ENCODE measurements around the gene CIZ1.
"Not testable (repeated sequence)": the region's sequence is repeated elsewhere in the genome, so short reads cannot be mapped to it uniquely, and the experiment has no call there.

Gene CIZ1

DNA sequence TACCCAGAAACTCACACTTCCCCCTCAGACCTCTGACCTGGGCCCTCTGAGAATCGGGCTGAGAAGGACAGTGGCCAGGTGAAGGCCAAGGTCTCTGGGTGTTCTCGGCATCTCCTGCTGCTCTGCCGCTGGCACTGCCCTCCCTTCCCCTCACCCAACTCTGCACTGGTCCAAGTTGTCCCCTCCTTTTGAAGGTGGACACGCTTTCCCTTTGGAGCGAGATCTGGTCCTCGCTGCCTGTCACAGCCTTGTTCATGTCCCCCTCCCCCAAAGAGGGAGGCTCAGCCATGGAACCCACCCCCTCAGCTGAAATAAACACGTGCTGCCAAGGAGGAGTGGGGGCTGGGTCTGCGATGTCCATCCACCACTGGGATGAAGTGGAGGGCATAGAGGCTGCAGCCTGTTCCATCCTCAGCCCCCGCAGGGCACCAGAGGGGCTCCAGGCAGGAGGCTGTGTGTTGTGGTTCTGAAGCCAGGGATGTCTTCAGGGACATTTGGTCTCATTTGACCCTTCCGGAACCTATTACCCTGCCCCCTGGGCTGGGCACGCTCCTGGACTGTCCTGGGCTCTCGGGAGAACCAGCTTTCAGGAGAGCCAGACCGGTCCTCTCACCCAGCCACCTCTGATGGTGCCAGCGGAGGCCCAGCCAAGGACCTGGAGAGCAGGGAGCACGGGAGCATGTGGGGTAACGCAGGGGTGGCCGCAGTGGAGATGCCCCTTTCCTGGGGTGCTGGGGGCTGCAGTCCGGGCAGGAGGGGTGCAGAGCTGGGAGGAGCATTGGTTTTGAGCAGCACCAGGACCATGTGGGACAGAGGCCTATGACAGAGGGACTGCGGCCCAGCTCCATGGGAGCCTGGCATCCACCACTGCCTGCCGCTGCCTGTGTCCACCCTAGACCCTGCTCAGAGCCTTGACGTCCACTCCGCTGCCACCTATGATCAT is 46.9 kb downstream of the CIZ1 start:
- DNase-seq, result no peak

- DNase-seq, result no peak
Observed at GRCh38 chr9:128143525-128144238, 47.7 kb downstream of the CIZ1 start.

GRCh38 chr9:128142596-128142995 is 48.8 kb downstream of the CIZ1 start:
- DNase-seq, result no peak

GRCh38 chr9:128142061-128142460 is 49.3 kb downstream of the CIZ1 start:
- no peak for DNase-seq

- no peak for DNase-seq
Observed at GRCh38 chr9:128141604-128142003, 49.8 kb downstream of the CIZ1 start.

- no peak for DNase-seq
Observed at GRCh38 chr9:128139621-128140020, 51.8 kb downstream of the CIZ1 start.

- no peak for DNase-seq
Observed at GRCh38 chr9:128138001-128138400, 53.4 kb downstream of the CIZ1 start.

GRCh38 chr9:128136816-128137793 is 54.3 kb downstream of the CIZ1 start:
- DNase-seq, result no peak

GRCh38 chr9:128135561-128135960 is 55.8 kb downstream of the CIZ1 start:
- DNase-seq, result not testable (repeated sequence)

GRCh38 chr9:128132139-128132538 is 59.2 kb downstream of the CIZ1 start:
- peak in 1 of 2 experiments; percentile 24 for DNase-seq

DNA sequence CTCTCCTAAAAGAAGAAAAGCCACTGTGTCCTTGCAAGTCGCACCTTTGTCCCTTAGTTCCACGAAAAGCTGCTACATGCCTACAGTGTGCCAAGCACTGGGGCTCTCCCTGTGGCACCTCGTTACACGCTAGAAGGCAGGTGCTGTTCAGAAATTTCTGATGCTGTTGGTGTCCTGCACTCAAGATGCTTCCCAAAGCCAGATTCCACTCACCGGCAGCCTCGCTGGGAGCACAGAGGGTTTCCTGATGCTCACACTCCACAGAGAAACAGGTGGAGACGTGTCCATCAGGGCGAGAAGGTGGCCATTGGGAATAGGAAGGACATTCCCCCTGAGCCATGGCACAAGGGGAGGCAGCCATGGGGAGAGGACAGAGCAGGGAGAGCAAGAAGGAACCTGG is 60.0 kb downstream of the CIZ1 start:
- not testable (repeated sequence) for DNase-seq

DNA sequence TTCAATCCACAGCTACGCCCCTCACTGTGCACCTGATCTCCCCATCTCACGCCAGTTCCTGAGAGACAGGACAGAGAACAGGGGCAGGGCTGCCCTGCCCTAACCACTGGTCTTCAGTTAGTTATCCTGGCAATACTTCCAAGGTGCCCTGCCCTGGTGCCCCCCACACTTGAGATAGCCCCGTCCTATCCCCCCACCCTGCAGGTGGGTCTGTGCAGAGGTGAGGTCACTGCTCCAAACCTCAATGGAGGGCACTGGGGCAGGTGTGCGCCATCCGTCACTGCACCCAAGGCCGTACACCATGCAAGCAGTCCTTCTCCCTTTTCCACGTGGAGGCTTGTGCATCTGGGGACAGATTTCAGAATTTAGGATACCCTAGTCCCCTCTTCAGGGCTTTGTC is 60.7 kb downstream of the CIZ1 start:
- not testable (repeated sequence) for DNase-seq

DNA sequence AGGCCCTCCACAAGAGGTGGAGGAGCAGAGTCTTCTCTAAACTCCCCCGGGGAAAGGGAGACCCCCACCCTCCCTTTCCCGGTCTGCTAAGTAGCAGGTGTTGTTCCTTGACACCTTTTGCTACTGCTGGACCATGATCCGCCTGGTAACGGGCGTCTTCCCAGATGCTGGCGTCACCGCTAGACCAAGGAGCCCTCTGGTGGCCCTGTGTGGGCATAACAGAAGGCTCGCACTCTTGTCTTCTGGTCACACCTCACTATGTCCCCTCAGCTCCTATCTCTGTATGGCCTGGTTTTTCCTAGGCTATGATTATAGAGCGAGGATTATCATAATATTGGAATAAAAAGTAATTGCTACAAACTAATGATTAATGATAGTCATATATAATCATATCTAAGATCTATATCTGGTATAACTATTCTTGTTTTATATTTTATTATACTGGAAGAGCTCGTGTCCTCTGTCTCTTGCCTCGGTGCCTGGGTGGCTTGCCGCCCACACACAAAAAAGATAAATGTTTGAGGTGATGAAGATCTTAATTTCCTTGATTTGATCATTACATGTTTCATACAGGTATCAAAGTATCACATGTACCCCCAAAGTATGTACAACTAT is 61.3 kb downstream of the CIZ1 start:
- DNase-seq, result not testable (repeated sequence)

- DNase-seq, result no peak
Observed at GRCh38 chr9:128128836-128129590, 62.4 kb downstream of the CIZ1 start.

DNA sequence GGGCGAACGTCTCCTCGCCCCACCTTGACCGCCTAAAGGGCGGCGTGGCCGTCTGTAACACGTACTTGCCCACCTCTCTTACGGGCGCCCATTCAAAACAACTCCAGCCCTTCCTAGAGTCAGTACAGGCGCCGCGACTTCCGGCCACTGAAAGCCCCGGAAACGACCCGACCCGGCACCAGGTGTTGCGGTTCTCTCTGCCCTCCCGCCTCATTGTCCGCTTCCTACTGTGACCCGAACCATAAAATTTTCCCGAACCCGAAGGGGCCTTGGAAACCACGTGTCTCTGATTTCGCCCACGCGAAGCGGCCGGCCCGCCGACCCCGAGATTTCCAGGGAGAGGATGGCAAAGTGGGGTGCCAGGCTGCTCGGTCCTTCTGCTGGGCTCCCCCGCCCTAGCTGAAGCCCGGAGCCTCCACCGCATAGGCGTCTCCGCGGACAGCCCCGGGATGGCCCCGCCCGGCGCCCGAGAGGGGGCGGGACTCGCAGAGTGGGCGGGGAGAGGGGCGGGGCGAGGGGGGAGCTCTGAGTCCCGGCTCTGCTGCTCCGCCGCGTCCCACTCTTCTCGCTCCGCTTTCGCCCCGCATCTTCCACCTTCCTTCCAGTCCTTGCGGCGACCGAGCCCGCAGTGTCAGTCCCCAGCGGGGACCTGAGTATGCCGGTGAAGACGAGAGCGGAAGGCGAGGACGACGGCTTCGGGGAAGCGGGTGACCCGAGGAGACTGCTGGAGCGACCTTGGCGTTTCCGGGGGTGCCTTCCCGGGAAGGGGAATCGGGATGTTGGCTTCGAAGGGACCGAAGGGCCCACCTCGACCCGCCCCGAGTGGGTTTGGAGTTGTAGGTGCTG is 63.2 kb downstream of the CIZ1 start:
- peak; percentile 88 to 91 for DNase-seq

GRCh38 chr9:128127568-128127989 is 63.8 kb downstream of the CIZ1 start, which contains the start of gene PTGES2:
Gene PTGES2, minus strand, starts transcription at chr9:128127729. Its CDS starts 12 bp downstream, at chr9:128127717.
- DNase-seq, result peak; percentile 68 to 84

DNA sequence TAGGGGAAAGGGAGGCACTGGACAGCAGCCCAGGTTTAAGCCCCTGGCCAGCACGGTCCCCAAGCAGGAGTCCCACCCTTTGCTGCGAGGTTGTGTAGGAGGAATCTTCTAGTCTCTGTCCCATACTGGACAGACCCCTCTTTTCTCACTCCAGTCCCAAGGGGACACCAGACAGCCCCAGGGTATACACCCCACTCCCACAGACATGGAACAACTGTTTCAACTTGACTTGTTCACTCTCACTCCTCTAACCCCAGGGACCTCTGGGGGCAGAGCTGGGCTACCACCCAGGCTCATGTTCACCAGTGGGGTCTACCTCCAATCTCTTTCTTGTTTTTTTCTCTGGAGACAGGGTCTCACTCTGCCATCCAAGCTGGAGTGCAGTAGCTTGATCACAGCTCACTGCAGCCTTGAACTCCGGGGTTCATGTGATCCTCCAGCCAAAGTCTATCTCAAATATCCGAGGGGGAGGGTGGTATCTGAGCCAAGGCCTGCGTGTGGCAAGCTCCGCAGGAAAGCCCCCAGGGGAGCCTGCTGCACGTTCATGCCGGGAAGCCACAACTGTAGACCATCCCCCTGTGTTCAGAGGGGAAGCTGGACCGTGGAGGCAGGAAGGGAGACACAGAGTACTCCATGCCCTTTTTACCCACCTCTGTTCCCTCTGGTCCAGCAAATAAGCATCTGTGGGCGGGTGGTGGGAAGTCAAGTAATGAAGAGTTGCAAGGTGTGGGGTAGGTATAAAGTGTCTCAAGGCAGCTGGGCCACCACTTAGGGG is 65.6 kb downstream of the CIZ1 start:
- no peak for DNase-seq

DNA sequence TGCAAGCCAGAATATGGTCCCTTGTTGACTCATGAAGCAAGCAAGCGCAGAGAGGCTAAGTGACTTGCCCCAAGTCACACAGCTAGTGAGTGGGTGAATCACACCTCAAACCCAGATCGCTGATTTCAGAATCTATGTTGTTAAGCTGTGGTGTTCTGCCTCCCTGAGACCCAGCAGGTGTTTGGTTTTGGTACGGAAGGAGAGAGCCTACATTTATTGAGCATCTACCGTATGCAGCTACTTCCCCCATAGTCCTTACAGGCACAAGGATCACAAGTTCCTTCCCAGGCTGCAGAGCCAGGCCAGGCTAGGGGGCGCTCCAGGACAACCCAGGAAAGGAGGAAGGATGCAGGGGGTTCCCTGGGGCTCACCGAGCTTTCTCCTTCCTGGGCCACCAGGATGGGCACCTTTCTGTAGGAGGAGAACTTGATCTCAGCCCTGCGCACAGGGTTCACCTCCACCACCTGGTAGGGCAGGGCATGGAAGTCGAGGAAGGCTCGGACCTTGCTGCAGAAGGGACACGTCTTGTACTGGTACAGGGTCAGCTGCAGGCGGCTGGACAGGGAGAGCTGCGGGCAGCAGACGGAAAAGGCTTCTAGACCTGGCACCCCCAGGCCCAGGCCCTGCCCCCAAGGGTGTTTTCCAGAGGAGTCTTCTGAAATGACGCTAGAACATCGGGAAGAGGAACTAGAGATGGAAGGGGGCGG is 66.3 kb downstream of the CIZ1 start:
- DNase-seq, result peak; percentile 20 to 52

DNA sequence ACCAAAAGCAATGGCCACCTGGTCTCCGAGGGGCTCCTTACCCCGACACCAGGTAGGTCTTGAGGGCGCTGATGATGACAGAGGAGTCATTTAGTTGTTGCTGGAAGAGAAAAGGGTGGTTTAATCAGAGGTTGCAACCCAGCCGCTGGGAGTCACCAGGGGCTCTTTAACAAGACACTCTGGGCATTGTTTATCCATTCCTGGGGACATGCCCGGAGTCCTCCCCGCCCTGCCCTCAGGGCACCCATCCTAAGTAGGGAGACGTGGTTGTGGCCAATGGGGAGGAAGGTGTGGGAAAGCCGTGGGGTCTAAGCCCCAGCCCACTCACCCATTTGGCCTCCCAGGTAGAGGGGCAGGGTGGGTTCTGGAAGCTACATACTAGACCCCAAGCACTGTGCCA is 66.9 kb downstream of the CIZ1 start:
- DNase-seq, result no peak
